Measurements from ENCODE around the gene DPM1.

GRCh38 chr20:50957276-50957675 is 1.1 kb downstream of the DPM1 start:
- TF ChIP-seq CTCF (IDR thresholded peaks at IDR 0.05) (no peak), POLR2A (IDR thresholded peaks at IDR 0.05) (no peak)

Measured in thyroid gland (tissue), 4 donors.